ENCODE data around the gene BPNT1.

DNA sequence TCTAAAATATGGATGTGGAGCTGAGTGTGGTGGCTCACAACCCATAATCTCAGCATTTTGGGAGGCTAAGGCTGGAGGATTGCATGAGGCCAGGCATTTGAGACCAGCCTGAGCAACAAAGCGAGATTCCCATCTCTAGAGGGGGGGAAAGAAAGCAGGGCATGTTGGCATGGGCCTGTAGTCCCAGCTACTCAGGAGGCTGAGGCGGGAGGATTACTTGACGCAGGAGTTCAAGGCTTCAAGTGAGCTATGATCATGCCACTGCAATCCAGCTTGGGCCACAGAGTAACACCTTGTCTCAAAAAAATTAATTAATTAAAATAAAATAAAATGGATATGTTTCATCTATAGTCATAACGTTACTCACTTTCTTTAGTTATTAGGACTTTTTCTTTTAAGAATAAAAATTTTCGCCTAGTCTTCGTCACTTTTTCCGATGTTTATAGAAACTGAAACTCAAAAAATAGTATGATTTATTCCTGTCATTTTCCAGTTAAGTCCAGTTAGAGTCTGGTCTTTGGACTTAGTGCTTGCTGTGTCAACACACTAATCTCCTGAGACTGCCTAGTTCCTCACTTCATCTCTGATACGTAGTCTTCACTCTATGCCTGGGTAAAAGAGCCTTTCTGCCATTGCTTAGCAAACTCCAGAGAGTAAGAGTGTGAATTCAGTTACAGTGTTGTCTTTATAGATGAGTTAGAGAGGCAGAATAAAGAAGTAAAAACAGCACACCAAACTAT lies 32.4 kb upstream of the BPNT1 start:
- TF ChIP-seq, protein P1, sequence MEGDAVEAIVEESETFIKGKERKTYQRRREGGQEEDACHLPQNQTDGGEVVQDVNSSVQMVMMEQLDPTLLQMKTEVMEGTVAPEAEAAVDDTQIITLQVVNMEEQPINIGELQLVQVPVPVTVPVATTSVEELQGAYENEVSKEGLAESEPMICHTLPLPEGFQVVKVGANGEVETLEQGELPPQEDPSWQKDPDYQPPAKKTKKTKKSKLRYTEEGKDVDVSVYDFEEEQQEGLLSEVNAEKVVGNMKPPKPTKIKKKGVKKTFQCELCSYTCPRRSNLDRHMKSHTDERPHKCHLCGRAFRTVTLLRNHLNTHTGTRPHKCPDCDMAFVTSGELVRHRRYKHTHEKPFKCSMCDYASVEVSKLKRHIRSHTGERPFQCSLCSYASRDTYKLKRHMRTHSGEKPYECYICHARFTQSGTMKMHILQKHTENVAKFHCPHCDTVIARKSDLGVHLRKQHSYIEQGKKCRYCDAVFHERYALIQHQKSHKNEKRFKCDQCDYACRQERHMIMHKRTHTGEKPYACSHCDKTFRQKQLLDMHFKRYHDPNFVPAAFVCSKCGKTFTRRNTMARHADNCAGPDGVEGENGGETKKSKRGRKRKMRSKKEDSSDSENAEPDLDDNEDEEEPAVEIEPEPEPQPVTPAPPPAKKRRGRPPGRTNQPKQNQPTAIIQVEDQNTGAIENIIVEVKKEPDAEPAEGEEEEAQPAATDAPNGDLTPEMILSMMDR (conservative IDR thresholded peaks at IDR 0.05) = no peak
- TF ChIP-seq EZH2 (IDR thresholded peaks at IDR 0.05; ENCODE audit: low read depth) = no peak
